K562 (cell line): ENCODE data around the gene RETN. TPM values are rescaled to one million over a fixed set of nuclear protein-coding genes. Genes with fewer than 3 reads are reported as not detected.
A peak's percentile ranks its signal among the peaks of the same experiment; 100 is the strongest.

Experiments used
- ELF1 ChIP-seq: fragments of 200-800 bp; sonication (Bioruptor generic); IDR thresholded peaks from 2 replicates; pipeline ENCODE4 v1.6.1; 2016; ENCODE audit warnings: missing genetic modification characterization, missing compliant biosample characterization
- HDAC1 ChIP-seq, 2 experiments: fragments of 450-650 bp; IDR thresholded peaks; 2 replicates each; pipeline ENCODE4 v1.6.1; 2016 to 2017; ENCODE audit warnings: inconsistent platforms in 1 of 2, mild to moderate bottlenecking in 1 of 2, moderate library complexity in 1 of 2
- HES1 ChIP-seq: fragments of 450-650 bp; IDR thresholded peaks from 2 replicates; pipeline ENCODE4 v1.6.1; 2016; ENCODE audit warnings: low read depth, mild to moderate bottlenecking, moderate library complexity
- HLTF ChIP-seq: fragments of 450-650 bp; IDR thresholded peaks from 2 replicates; pipeline ENCODE4 v1.6.1; 2016
- KAT7 ChIP-seq: sonication (generic); formaldehyde crosslinking; IDR thresholded peaks from 2 replicates; pipeline ENCODE4 v1.8.0; 2022; ENCODE audit warnings: missing genetic modification reagents, mild to moderate bottlenecking, borderline replicate concordance
- MEF2A ChIP-seq: IDR thresholded peaks from 2 replicates; pipeline ENCODE4 v1.6.1; 2011; ENCODE audit warnings: low read depth, mild to moderate bottlenecking, low read length, moderate library complexity; ENCODE audit not compliant: control insufficient read depth
- MLLT1 ChIP-seq, 2 experiments: fragments of 450-650 bp; IDR thresholded peaks; 2 replicates each; pipeline ENCODE4 v1.6.1; 2016
- NFATC3 ChIP-seq: fragments of 450-650 bp; IDR thresholded peaks from 2 replicates; pipeline ENCODE4 v1.6.1; 2017; ENCODE audit warnings: mild to moderate bottlenecking
- NFYB ChIP-seq: IDR thresholded peaks from 2 replicates; pipeline ENCODE4 v1.6.1; 2011; ENCODE audit warnings: mild to moderate bottlenecking, moderate library complexity; ENCODE audit not compliant: insufficient read length; ENCODE audit errors: extremely low read depth
- NRF1 ChIP-seq, 2 experiments: fragments of 450-650 bp; IDR thresholded peaks in 1 of 2; conservative IDR thresholded peaks in 1 of 2; 2 replicates each; pipeline ENCODE4 v1.6.1; 2014; ENCODE audit warnings: mild to moderate bottlenecking in 2 of 2
- PATZ1 ChIP-seq: fragments of 250-450 bp; sonication (Bioruptor Pico); IDR thresholded peaks from 2 replicates; pipeline ENCODE4 v1.5.0; 2020; ENCODE audit warnings: mild to moderate bottlenecking, borderline replicate concordance
- PHF8 ChIP-seq: fragments of 200-600 bp; sonication (generic); IDR thresholded peaks from 2 replicates; pipeline ENCODE4 v1.6.1; 2012; ENCODE audit warnings: mixed run types, mild to moderate bottlenecking, inconsistent platforms, low read length, moderate library complexity, borderline replicate concordance
- RBFOX2 ChIP-seq: fragments of 200-400 bp; formaldehyde crosslinking; IDR thresholded peaks from 2 replicates; pipeline ENCODE4 v1.6.1; 2017; ENCODE audit warnings: low read depth, mild to moderate bottlenecking, low read length, moderate library complexity
- SAFB ChIP-seq: fragments of 200-400 bp; formaldehyde crosslinking; IDR thresholded peaks from 2 replicates; pipeline ENCODE4 v1.6.1; 2017; ENCODE audit warnings: low read depth, low read length, borderline replicate concordance
- TEAD1 ChIP-seq, 2 experiments: fragments of 450-650 bp in 1 of 2; sonication (generic) in 1 of 2; formaldehyde crosslinking; IDR thresholded peaks; 2 replicates each; pipeline versions ENCODE4 v1.4.0 to v1.8.0; 2020 to 2022; ENCODE audit warnings: mild to moderate bottlenecking in 2 of 2, missing genetic modification reagents in 1 of 2
- THAP7 ChIP-seq: fragments of 250-450 bp; sonication (Bioruptor Pico); IDR thresholded peaks from 2 replicates; pipeline ENCODE4 v1.5.0; 2021
- ZFP91 ChIP-seq: sonication (generic); formaldehyde crosslinking; IDR thresholded peaks from 2 replicates; pipeline ENCODE4 v1.8.0; 2022; ENCODE audit warnings: mild to moderate bottlenecking, missing genetic modification reagents
- ZFPM2 ChIP-seq: fragments of 250-450 bp; sonication (Bioruptor Pico); IDR thresholded peaks from 2 replicates; pipeline ENCODE4 v1.5.1; 2022; ENCODE audit warnings: mild to moderate bottlenecking
- ZNF140 ChIP-seq: fragments of 250-450 bp; sonication (Bioruptor Pico); IDR thresholded peaks from 2 replicates; pipeline ENCODE4 v1.8.0; 2021; ENCODE audit warnings: moderate library complexity, mild to moderate bottlenecking, inconsistent platforms
- ZNF146 ChIP-seq: IDR thresholded peaks from one replicate; pipeline ENCODE4 v1.6.1; 2018; ENCODE audit warnings: missing compliant biosample characterization; ENCODE audit not compliant: unreplicated experiment
- ZNF695 ChIP-seq: fragments of 450-650 bp; formaldehyde crosslinking; IDR thresholded peaks from 2 replicates; pipeline ENCODE4 v1.4.0; 2020; ENCODE audit warnings: mild to moderate bottlenecking, moderate library complexity
- polyA plus RNA-seq, 8 experiments: library from polyadenylated mRNA; depleted of rRNA in 4 of 8; stranded (reverse) in 5 of 8; unstranded in 3 of 8; fragments of >200 nt; fragmentation: Nextera tagmentation in 2 of 8; fragmentation: Illumina TruSeq in 1 of 8; extraction: Ambion mirVana in 2 of 8; extraction: Trizol in 1 of 8; gene quantifications; 2 replicates each; pipeline versions ENCODE4 v1.2.1 to v1.2.3, GENCODE V29; 2011 to 2014; ENCODE audit warnings: inconsistent platforms in 1 of 8, missing spikeins in 1 of 8
- total RNA-seq, 7 experiments: library from RNA; depleted of rRNA in 6 of 7; stranded (reverse); fragments of >200 nt in 6 of 7; fragmentation: Illumina TruSeq in 2 of 7; extraction: Trizol in 2 of 7; gene quantifications; 2 replicates each; pipeline versions ENCODE4 v1.2.1 to v1.2.3, GENCODE V29; 2011 to 2021; ENCODE audit warnings: low replicate concordance in 1 of 7

The RETN gene
- total and polyA plus RNA-seq, 9 of the 15 experiments (the other 6 are each of a cell fraction or from before 2014, with no cell fraction given): not detected

GRCh38 chr19:7637374-7638256, 31.2 kb upstream of the RETN start (continued):
- TF ChIP-seq HLTF: no peak
- TF ChIP-seq NFATC3: no peak
- TF ChIP-seq ELF1 (tag): peak; percentile 9; the same call in 1 of the 2 replicates
- TF ChIP-seq NFYB: no peak
- peak in 1 of 2 experiments; percentile 53; a peak in 1 of 4 replicates for TF ChIP-seq HDAC1 (IDR thresholded peaks at IDR 0.05)
- no peak for TF ChIP-seq PATZ1 (CRISPR knock-in tag)
- no peak for TF ChIP-seq SAFB
- 0 out of 2 replicates have a peak, but pooled peaks have one; percentile 17 for TF ChIP-seq HES1
- TF ChIP-seq ZNF695: no peak
- no peak for TF ChIP-seq ZFPM2 (CRISPR knock-in tag)
- TF ChIP-seq MLLT1 (IDR thresholded peaks at IDR 0.05): no peak
- no peak for TF ChIP-seq ZNF146
- TF ChIP-seq NRF1 (conservative IDR thresholded peaks at IDR 0.05 in 1 of 2, IDR thresholded peaks at IDR 0.05 in 1 of 2): peak in 1 of 2 experiments; percentile 31; a peak in 1 of 4 replicates
- peak; percentile 65 for TF ChIP-seq PHF8
- TF ChIP-seq KAT7: no peak
- TF ChIP-seq THAP7 (CRISPR knock-in tag): no peak
- TF ChIP-seq ZNF140 (CRISPR knock-in tag): no peak
- no peak for TF ChIP-seq ZFP91
- TF ChIP-seq TEAD1 (CRISPR knock-in tag; IDR thresholded peaks at IDR 0.05): no peak
- peak; percentile 84 for TF ChIP-seq RBFOX2
- no peak for TF ChIP-seq MEF2A
